Thoracic aorta (tissue), 2 donors: ENCODE results near the gene PRM3. TPM values are rescaled to one million over a fixed set of nuclear protein-coding genes. Genes with fewer than 3 reads are reported as not detected.

Experiments used
- ATAC-seq: fragments of 150-250 bp; one replicate; pipeline ENCODE4 v1.8.0; 2017; ENCODE audit warnings: low read depth; ENCODE audit not compliant: insufficient number of reproducible peaks, low FRiP score
- DNase-seq: peaks from one replicate; pipeline ENCODE4 v3.0.0-alpha.2; 2020; ENCODE audit warnings: low spot score
- H3K27ac ChIP-seq, 2 donors: fragments of 200-600 bp; sonication (generic); 1 replicate in 1 of 2; 2 replicates in 1 of 2; pipeline ENCODE4 v1.5.1; 2016; ENCODE audit warnings: mild to moderate bottlenecking in 2 of 2, moderate library complexity in 2 of 2
- H3K27me3 ChIP-seq: fragments of 200-600 bp; sonication (generic); replicated peaks from 2 replicates; pipeline ENCODE4 v1.6.0; 2016; ENCODE audit warnings: mild to moderate bottlenecking; ENCODE audit not compliant: insufficient read depth
- H3K36me3 ChIP-seq: fragments of 200-600 bp; sonication (generic); one replicate; pipeline ENCODE4 v1.5.1; 2016
- H3K4me1 ChIP-seq, 2 donors: fragments of 200-600 bp; sonication (generic); 1 replicate in 1 of 2; 2 replicates in 1 of 2; pipeline versions ENCODE4 v1.5.1 to v1.6.0; 2016; ENCODE audit warnings: low read depth in 2 of 2, mild to moderate bottlenecking in 1 of 2; ENCODE audit not compliant: control insufficient read depth in 1 of 2
- H3K4me3 ChIP-seq: fragments of 200-600 bp; sonication (generic); 2 replicates; pipeline ENCODE4 v1.5.1; 2016; ENCODE audit warnings: mild to moderate bottlenecking
- H3K9me3 ChIP-seq: fragments of 200-600 bp; sonication (generic); 2 replicates; pipeline ENCODE4 v1.5.1; 2016
- CTCF ChIP-seq: fragments of 200-600 bp; sonication (generic); IDR thresholded peaks from one replicate; pipeline ENCODE4 v1.5.1; 2019; ENCODE audit warnings: antibody characterized with exemption
- total RNA-seq, 2 donors: library from RNA; depleted of rRNA; stranded (reverse); fragments of >200 nt; gene quantifications; one replicate each; pipeline versions ENCODE4 v1.1.0 to v1.2.3, GENCODE V29; 2016

Gene PRM3
- total RNA-seq, 2 donors from 2014 or later, result not detected

GRCh38 chr16:11253995-11254912 is 19.2 kb downstream of the PRM3 start:
- Histone ChIP-seq H3K9me3 (no peaks in the 10 kb centered on the region), H3K27ac (peak overlapping the region; percentile 37 to 93), H3K4me3 (peak overlapping the region; percentile 87), H3K27me3 (no peaks in the 10 kb centered on the region), H3K4me1 (peaks cover 11 to 50% of the 10 kb centered on the region in 2 donors), H3K36me3 (no peaks in the 10 kb centered on the region)
- no peak for TF ChIP-seq CTCF
- ATAC-seq (no peak), DNase-seq (no peak)

- H3K4me3 ChIP-seq, result peak overlapping the region; percentile 87
- no peaks in the 10 kb centered on the region for H3K36me3 ChIP-seq
- peaks cover 6 to 40% of the 10 kb centered on the region in 2 donors for H3K4me1 ChIP-seq
- TF ChIP-seq CTCF, result no peak
- H3K9me3 ChIP-seq, result no peaks in the 10 kb centered on the region
- peak overlapping the region in 1 of 2 donors; percentile 14 for H3K27ac ChIP-seq
- ATAC-seq, result no peak
- H3K27me3 ChIP-seq, result no peaks in the 10 kb centered on the region
- no peak for DNase-seq
Observed at GRCh38 chr16:11253009-11253994, 20.1 kb downstream of the PRM3 start.

GRCh38 chr16:11252482-11252931 is 20.9 kb downstream of the PRM3 start:
- H3K4me1 ChIP-seq, result peaks cover 6 to 35% of the 10 kb centered on the region in 2 donors
- H3K27me3 ChIP-seq, result no peaks in the 10 kb centered on the region
- no peak overlapping the region for H3K27ac ChIP-seq
- no peak for TF ChIP-seq CTCF
- ATAC-seq (no peak), DNase-seq (no peak)
- no peaks in the 10 kb centered on the region for H3K36me3 ChIP-seq
- H3K9me3 ChIP-seq, result no peaks in the 10 kb centered on the region
- no peak overlapping the region for H3K4me3 ChIP-seq

GRCh38 chr16:11251525-11252481 is 21.6 kb downstream of the PRM3 start:
- H3K4me1 ChIP-seq, result peaks cover 6 to 28% of the 10 kb centered on the region in 2 donors
- H3K27ac ChIP-seq, result no peak overlapping the region
- DNase-seq, result no peak
- ATAC-seq, result no peak
- H3K9me3 ChIP-seq, result no peaks in the 10 kb centered on the region
- no peaks in the 10 kb centered on the region for H3K27me3 ChIP-seq
- no peak overlapping the region for H3K4me3 ChIP-seq
- no peak for TF ChIP-seq CTCF
- no peaks in the 10 kb centered on the region for H3K36me3 ChIP-seq
